GM18520 (cell line): ENCODE measurements around the gene ST8SIA2.

Experiments
- ATAC-seq: cut with Tn5 transposase; IDR thresholded peaks from one replicate; pipeline ENCODE4 v1.9.1; 2021; ENCODE audit not compliant: unreplicated experiment

ST8SIA2 gene

DNA sequence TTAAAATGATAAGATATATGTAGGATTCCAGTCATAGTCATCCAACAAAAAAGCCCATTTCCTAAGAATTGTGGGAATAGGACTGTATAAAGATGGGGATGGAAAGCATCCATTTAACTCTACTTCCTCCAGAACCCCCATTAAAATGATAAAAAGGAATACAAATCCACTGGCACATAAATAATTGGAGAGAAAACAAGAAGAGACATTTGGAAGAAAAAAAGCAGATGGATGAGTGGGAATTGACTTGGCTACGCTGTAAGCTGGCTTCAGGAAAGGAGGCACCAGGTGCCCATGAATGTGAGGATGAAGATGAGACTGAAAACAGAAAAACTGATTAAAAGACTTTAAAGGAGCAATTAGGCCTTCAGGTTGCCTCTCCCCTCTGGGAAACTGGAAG lies 91.8 kb downstream of the ST8SIA2 start:
- no peak for ATAC-seq

GRCh38 chr15:92492551-92493115 lies 99.0 kb downstream of the ST8SIA2 start:
- no peak for ATAC-seq

DNA sequence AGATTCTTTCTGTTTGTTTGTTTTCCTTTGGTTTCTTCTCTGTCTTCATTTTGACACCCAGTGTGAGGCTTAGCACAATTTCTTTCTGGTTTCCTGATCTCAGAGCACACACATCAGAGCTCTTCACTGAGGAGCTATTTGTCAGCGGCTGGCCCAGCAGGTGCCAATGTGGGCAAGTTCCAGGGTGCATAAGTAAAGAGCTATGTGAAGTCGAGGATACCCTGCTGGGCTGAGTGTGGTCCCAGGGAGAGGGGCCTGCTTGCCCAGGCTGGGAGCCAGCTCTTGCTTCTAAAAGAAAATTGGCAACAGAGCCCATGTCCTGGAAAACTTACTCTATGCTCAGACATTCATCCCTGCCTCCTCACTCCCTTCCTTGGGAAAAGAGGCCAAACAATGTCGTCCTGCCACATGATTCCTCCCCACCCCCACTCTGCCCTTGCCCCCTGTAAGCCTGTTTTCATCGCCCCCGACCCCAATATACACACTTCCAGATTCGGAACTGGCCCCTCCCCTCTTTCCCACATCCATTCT lies 101.2 kb downstream of the ST8SIA2 start:
- ATAC-seq = no peak

DNA sequence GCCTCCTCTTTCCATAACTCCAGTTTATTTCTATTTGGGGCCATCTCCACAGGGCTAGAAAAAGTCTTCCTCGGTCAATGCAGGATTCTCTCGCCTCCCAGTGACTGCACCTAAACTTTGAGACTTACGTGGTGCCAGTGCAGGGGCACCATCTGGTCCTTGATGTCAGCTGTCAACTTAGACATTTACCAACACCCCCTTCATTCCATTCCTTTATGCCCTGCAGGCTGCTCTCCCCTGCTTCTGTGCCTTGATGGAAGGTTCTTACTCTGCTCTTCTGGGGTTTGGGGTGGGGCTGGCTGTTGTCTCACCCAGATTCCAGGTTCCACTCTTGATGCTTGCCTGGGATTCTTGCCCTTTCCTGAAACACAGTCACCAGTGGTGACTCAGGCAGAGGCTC lies 101.8 kb downstream of the ST8SIA2 start:
- ATAC-seq = no peak

DNA sequence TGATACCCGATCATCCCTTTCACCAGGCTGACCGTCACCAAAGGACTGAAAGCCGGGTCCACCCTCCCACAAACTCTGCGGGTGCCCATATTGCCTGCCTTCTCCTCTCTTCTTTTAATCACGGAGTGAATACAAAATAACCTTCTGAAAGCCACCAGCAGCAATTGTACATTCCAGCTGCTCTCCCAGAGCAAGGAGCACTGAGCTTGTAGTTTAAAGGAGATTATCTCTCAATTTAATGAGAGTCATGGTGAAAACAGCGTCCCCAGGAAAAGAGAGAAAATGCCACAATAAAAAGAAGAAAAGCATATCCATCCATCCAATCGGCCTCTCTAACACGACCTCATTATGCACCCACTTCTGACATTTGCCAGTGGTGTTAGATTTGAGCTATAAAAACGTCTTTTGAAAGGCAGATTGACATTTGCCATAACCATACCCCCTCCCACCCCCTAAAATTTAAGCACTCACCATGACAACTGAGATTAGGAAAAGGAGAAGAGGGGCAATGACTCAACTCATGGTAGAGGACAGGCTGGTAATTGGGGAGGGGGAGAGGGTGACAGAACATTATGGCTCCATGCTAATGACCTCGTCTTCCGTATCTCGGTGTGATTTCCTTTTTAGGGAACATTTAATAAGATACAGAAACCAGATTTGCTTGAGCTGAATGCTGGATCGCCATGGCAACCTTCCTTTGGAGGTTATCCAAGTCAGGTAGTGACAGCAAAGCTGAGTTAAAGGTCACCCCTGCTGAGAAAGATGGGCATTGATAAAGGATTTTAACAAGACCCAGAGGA lies 106.2 kb downstream of the ST8SIA2 start:
- no peak for ATAC-seq

GRCh38 chr15:92502336-92502735 lies 108.7 kb downstream of the ST8SIA2 start:
- ATAC-seq = no peak

- ATAC-seq = no peak
These were observed 109.5 kb downstream of the ST8SIA2 start for GRCh38 chr15:92502930-92503857.

GRCh38 chr15:92503889-92504288 lies 110.2 kb downstream of the ST8SIA2 start:
- no peak for ATAC-seq

DNA sequence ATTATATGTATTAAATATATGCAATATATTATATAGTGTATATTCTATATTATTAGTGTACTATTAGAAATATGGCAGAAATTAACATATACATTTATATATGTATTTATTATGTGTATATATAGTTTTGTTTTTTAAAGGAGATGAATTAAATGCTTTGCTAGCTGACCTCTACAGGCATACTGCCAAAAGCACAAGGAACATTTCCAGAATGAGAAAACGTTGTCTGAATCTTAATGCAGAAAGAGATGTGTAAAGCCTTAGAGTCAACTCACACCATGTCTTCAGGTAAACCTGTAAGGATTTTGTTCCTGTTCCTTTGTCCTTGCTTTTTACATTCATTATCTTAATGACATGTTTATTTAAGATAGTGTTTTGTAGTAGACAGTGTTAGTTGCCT lies 111.9 kb downstream of the ST8SIA2 start:
- ATAC-seq = no peak

DNA sequence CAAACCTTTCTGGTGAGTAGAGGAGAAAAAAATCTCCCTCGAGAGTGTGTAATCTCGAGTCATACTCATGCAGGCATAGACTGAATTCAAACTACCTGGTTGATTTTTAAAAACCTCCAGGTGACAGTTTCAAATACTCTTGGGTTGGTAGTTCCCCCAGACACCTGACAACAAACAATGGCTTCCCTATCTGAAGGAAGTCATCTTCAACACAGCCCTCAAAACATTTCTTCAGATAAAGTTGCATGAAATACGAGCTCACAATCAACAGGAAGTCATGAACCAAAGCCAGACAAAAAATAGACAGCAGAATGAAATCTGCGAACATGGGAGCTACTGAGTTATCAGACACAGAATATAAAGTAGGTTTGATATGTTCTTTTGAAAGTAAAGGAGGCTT lies 112.8 kb downstream of the ST8SIA2 start:
- ATAC-seq = no peak

DNA sequence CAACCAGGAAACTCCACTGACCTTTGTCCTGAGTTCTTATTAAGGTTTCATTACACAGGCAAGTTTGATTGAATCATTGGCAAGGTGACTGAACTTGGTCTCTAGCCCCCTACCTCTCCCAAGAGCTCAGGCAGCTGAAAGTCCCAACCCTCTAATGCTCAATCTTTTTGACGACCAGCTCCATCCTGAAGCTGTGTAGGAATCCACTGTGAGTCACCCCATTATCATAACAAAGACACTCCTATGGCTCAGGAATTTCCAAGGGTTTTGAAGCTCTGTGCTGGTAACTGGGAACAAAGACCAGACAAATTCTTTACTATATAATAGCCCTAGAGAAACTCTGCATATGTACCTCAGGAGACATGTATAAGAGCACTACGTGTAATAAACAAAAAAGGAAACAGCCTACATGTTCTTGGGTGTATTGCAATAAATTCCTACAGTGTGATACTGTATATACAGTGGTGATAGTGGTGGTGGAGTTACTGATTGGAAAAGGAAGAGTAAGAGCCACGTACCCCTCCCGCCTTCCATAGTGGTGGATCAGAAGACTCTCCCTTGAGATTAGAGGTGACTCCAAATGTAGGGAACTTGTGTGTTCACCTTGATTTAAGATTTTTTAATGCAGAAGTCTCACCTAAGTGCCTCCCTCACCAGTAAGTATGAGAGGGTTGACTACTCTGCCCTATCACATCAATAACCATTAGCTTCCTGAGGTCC lies 116.6 kb downstream of the ST8SIA2 start:
- ATAC-seq = no peak
